ENCODE results near the gene ADAMTS2. TPM values are rescaled to one million over a fixed set of nuclear protein-coding genes. Genes with fewer than 3 reads are reported as not detected.

The ADAMTS2 gene
- total and polyA plus RNA-seq, 10 donors, result 4.0 to 101 (median 47.5) TPM

GRCh38 chr5:179185256-179185940, 159.9 kb downstream of the ADAMTS2 start:
- WGBS, 5 donors, result 73 to 83% (median 78%) methylated on average over 10 to 16 of the region's 16 CpGs
- Histone ChIP-seq H3K4me3 (no peak overlapping the region), H3K9me3 (no peaks in the 10 kb centered on the region), H3K27ac (no peak overlapping the region), H3K27me3 (replicated peaks in 1 of 7) (peaks cover 0 to 29% (median 0%) of the 10 kb centered on the region in 7 donors), H3K4me1 (peaks cover 0 to 27% (median 12%) of the 10 kb centered on the region in 6 donors), H3K36me3 (peaks cover 0 to 11% (median 0%) of the 10 kb centered on the region in 6 donors)
- TF ChIP-seq POLR2AphosphoS5 (IDR thresholded peaks at IDR 0.05), result no peak
- TF ChIP-seq CTCF (IDR thresholded peaks at IDR 0.05 in 8 of 11, conservative IDR thresholded peaks at IDR 0.05 in 3 of 11), result no peak
- no peak for TF ChIP-seq POLR2A (IDR thresholded peaks at IDR 0.05)
- DNase-seq, result peak; percentile 65
- intact Hi-C loops (cut with DNase I; ENCODE audit: low total_unique reads), result no loop called here

GRCh38 chr5:179184521-179185050, 160.7 kb downstream of the ADAMTS2 start:
- no peak overlapping the region for H3K4me3 ChIP-seq
- no peaks in the 10 kb centered on the region for H3K9me3 ChIP-seq
- WGBS, 5 donors, result 76 to 88% (median 87%) methylated on average over 10 to 11 of the region's 11 CpGs
- intact Hi-C loops (cut with DNase I; ENCODE audit: low total_unique reads), result no loop called here
- peaks cover 0 to 19% (median 0%) of the 10 kb centered on the region in 6 donors for H3K36me3 ChIP-seq
- TF ChIP-seq POLR2A (IDR thresholded peaks at IDR 0.05) (no peak), CTCF (IDR thresholded peaks at IDR 0.05 in 8 of 11, conservative IDR thresholded peaks at IDR 0.05 in 3 of 11) (no peak), POLR2AphosphoS5 (IDR thresholded peaks at IDR 0.05) (no peak)
- H3K4me1 ChIP-seq, result peaks cover 0 to 27% (median 12%) of the 10 kb centered on the region in 6 donors
- peaks cover 0 to 29% (median 0%) of the 10 kb centered on the region in 7 donors for H3K27me3 ChIP-seq (replicated peaks in 1 of 7)
- H3K27ac ChIP-seq, result no peak overlapping the region
- DNase-seq, result peak; percentile 64

GRCh38 chr5:179183481-179183880, 161.8 kb downstream of the ADAMTS2 start:
- Histone ChIP-seq H3K4me3 (no peak overlapping the region), H3K27ac (no peak overlapping the region), H3K4me1 (peaks cover 0 to 27% (median 12%) of the 10 kb centered on the region in 6 donors), H3K36me3 (peaks cover 0 to 24% (median 0%) of the 10 kb centered on the region in 6 donors), H3K27me3 (replicated peaks in 1 of 7) (peaks cover 0 to 29% (median 0%) of the 10 kb centered on the region in 7 donors), H3K9me3 (peaks cover 0 to 9% (median 4%) of the 10 kb centered on the region in 8 donors)
- intact Hi-C loops (cut with DNase I; ENCODE audit: low total_unique reads), result no loop called here
- TF ChIP-seq POLR2AphosphoS5 (IDR thresholded peaks at IDR 0.05), result no peak
- no peak for TF ChIP-seq POLR2A (IDR thresholded peaks at IDR 0.05)
- no peak for TF ChIP-seq CTCF (IDR thresholded peaks at IDR 0.05 in 8 of 11, conservative IDR thresholded peaks at IDR 0.05 in 3 of 11)
- DNase-seq, result peak; percentile 67

- 83 to 91% (median 89%) methylated on average over 4 to 13 of the region's 13 CpGs for WGBS, 5 donors
- TF ChIP-seq CTCF (IDR thresholded peaks at IDR 0.05 in 8 of 11, conservative IDR thresholded peaks at IDR 0.05 in 3 of 11) (no peak), POLR2A (IDR thresholded peaks at IDR 0.05) (no peak)
- peak; percentile 49 for DNase-seq
- Histone ChIP-seq H3K4me3 (no peak overlapping the region), H3K36me3 (peaks cover 0 to 24% (median 0%) of the 10 kb centered on the region in 6 donors), H3K27me3 (replicated peaks in 1 of 7) (peaks cover 0 to 29% (median 0%) of the 10 kb centered on the region in 7 donors), H3K27ac (no peak overlapping the region), H3K9me3 (peaks cover 0 to 9% (median 6%) of the 10 kb centered on the region in 8 donors), H3K4me1 (peaks cover 0 to 24% (median 11%) of the 10 kb centered on the region in 6 donors)
- intact Hi-C loops (cut with DNase I; ENCODE audit: low total_unique reads), result no loop called here
Measured at GRCh38 chr5:179182601-179183000, 162.7 kb downstream of the ADAMTS2 start.
